Aorta (tissue), 5 donors: ENCODE data around the gene RUNX1. TPM values are rescaled to one million over a fixed set of nuclear protein-coding genes. Genes with fewer than 3 reads are reported as not detected.

Experiments used
- ATAC-seq: fragments of 200-7000 bp; cut with Tn5 transposase; one replicate; pipeline ENCODE4 v1.9.1; 2022; ENCODE audit warnings: moderate library complexity; ENCODE audit not compliant: low FRiP score
- DNase-seq, 2 donors: peaks; one replicate each; pipeline ENCODE4 v3.0.0-alpha.2; 2020
- H3K27ac ChIP-seq, 2 donors: one replicate each; pipeline ENCODE4 v1.5.1; 2013; ENCODE audit warnings: low read length in 2 of 2, mild to moderate bottlenecking in 2 of 2, moderate library complexity in 2 of 2, control low read depth in 1 of 2, inconsistent platforms in 1 of 2, low read depth in 1 of 2
- H3K27me3 ChIP-seq, 2 donors: one replicate each; pipeline ENCODE4 v1.6.1; 2013; ENCODE audit warnings: control low read depth in 1 of 2, low read length in 1 of 2, mild to moderate bottlenecking in 1 of 2, moderate library complexity in 1 of 2; ENCODE audit not compliant: insufficient read depth in 2 of 2, control insufficient read depth in 1 of 2
- H3K36me3 ChIP-seq, 2 donors: one replicate each; pipeline ENCODE4 v1.6.1; 2013; ENCODE audit warnings: control low read depth in 1 of 2, low read length in 1 of 2, mild to moderate bottlenecking in 1 of 2; ENCODE audit not compliant: insufficient read depth in 2 of 2, control insufficient read depth in 1 of 2
- H3K4me1 ChIP-seq, 2 donors: one replicate each; pipeline ENCODE4 v1.6.1; 2013; ENCODE audit warnings: low read length in 2 of 2, control low read depth in 1 of 2, mild to moderate bottlenecking in 1 of 2, moderate library complexity in 1 of 2; ENCODE audit not compliant: insufficient read depth in 2 of 2, control insufficient read depth in 1 of 2
- H3K4me3 ChIP-seq, 2 donors: one replicate each; pipeline ENCODE4 v1.5.1; 2013; ENCODE audit warnings: low read length in 2 of 2, control low read depth in 1 of 2, mild to moderate bottlenecking in 1 of 2
- H3K9me3 ChIP-seq: one replicate; pipeline ENCODE4 v1.6.1; 2013; ENCODE audit warnings: mild to moderate bottlenecking, low read length; ENCODE audit not compliant: control insufficient read depth
- WGBS, 2 donors: extraction: QIAGEN DNeasy Blood & Tissue Kit; methylation state at CpG; one replicate each; pipeline ENCODE4 v1.1.7; 2013; 5-methylcytosine and 5-hydroxymethylcytosine counted together
- intact Hi-C, 2 donors: fragments of 100-400 bp; cut with DNase I; formaldehyde crosslinking; loops; one replicate each; pipeline versions ENCODE4 v1.14.2 to v1.15.0; 2022
- polyA plus RNA-seq, 2 donors: library from polyadenylated mRNA; stranded (reverse); fragments of 200-250 nt; gene quantifications; one replicate each; pipeline ENCODE4 v1.2.3, GENCODE V29; 2013
- total RNA-seq, 2 donors: library from RNA; stranded (reverse); fragmentation: NEBNext Ultra II Directional; extraction: Animal tissue kit (Norgen Biotek cat#: 25700); gene quantifications; one replicate each; pipeline ENCODE4 v1.2.1, GENCODE V29; 2021
- donor health status: healthy with polysubstance abuse.
- donor health status: Bipolar disorder and iron deficiency.
- donor health status: DM: no; HTN: no; CAD: no.
- donor health status: DM: no; HTN: no; CAD: no.
- donor health status: DM: yes; HTN: yes; CAD: no.

Gene RUNX1
- total and polyA plus RNA-seq, 4 donors, result 2.9 to 128 (median 31.6) TPM

DNA sequence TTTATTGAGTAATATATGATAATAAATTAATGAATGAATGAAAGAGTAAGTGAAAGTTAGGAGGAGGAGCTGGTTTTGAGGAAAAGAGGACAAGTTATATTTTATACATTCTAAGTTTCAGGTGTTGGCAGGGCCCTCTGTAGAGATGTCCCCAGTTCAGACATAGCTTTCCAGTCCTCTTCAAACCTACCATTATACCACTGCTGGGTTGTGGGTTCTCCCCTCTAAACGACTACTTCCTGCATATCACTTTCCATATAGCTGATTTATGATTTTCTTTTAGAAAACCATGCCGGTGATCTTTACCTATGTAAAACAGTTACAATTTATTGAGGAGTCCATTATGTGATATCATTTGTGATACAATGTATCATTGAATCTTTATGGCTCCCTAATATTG is 116.9 kb downstream of the RUNX1 start:
- no peak overlapping the region for H3K27ac ChIP-seq
- no peak overlapping the region for H3K4me3 ChIP-seq
- H3K27me3 ChIP-seq, result peaks cover 0 to 1% of the 10 kb centered on the region in 2 donors
- H3K9me3 ChIP-seq, result no peaks in the 10 kb centered on the region
- H3K4me1 ChIP-seq, result no peaks in the 10 kb centered on the region
- 75 to 79% methylated on average over 2 of the region's 2 CpGs for WGBS, 2 donors
- DNase-seq, result no peak
- intact Hi-C loops, result no loop called here
- H3K36me3 ChIP-seq, result no peaks in the 10 kb centered on the region
- ATAC-seq, result no peak

DNA sequence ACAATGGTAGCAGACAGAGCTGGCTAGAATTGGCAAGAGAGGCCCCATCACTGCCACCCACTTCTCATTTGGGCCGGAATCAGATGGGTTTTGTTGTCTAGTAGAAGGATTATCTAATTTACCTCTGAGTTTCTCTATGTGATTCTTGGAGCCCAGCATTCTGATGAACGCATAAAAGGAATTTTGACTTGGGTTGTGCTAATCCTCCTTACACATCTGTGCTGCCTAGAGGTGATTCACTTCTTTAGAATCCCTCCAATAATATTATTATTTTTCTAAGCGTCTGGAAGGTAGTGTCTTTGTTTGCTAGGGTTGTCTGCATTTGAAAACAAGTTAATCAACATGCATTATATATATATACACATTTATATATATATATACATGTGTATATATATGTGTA is 118.1 kb downstream of the RUNX1 start:
- Histone ChIP-seq H3K36me3 (no peaks in the 10 kb centered on the region), H3K4me3 (no peak overlapping the region), H3K9me3 (no peaks in the 10 kb centered on the region), H3K27me3 (peaks cover 0 to 1% of the 10 kb centered on the region in 2 donors), H3K4me1 (no peaks in the 10 kb centered on the region), H3K27ac (no peak overlapping the region)
- WGBS, 2 donors, result 25 to 26% methylated on average over 3 of the region's 3 CpGs
- DNase-seq (no peak), ATAC-seq (no peak)
- intact Hi-C loops, result no loop called here

DNA sequence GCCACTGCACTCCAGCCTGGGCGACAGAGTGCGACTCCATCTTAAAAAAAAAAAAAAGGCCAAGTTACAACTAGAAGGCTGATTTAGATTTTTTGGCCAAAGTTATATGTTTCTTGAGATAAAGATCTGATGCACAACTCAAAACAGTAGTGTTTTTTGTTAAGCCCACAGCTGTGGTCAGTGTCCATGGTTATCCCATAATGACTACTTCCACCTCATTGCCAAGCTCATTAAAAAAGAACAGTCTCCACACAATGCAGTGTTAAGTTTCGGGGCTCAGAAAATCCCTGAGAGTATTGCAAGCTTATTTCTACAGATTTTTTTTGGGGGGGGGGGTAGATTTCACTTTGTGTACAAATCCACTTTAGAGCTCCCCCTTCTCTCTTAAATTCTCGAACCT is 120.5 kb downstream of the RUNX1 start:
- no peak overlapping the region for H3K4me3 ChIP-seq
- no peaks in the 10 kb centered on the region for H3K36me3 ChIP-seq
- H3K27me3 ChIP-seq, result no peaks in the 10 kb centered on the region
- 85 to 91% methylated on average over 4 of the region's 4 CpGs for WGBS, 2 donors
- intact Hi-C loops, result loop anchor here in 1 of 2 donors (2.0 kb wide), 1 partner anchor 20 kb away; no protein-coding TSS in a partner anchor
- H3K4me1 ChIP-seq, result no peaks in the 10 kb centered on the region
- ATAC-seq, result no peak
- no peaks in the 10 kb centered on the region for H3K9me3 ChIP-seq
- DNase-seq, result no peak
- no peak overlapping the region for H3K27ac ChIP-seq

DNA sequence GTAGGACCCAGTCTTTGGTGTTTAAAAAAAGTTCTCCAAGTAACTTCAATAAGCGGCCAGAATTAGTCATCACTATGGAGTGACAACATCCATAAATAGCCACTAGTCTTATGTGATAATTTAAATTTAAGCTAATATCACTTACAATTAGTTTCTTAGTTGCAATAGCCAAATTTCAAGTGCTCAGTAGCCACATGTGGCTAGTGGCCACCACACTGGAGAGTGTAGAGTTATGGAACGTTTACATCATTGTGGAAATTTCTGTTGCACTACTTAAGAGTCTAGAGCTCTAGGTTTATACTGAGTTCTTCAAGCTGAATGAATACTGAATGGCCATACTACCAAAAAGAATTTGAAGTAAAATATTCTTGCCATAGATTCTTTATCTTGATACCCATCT is 121.1 kb downstream of the RUNX1 start:
- ATAC-seq (no peak), DNase-seq (no peak)
- Histone ChIP-seq H3K27ac (no peak overlapping the region), H3K4me3 (no peak overlapping the region), H3K27me3 (no peaks in the 10 kb centered on the region), H3K36me3 (no peaks in the 10 kb centered on the region), H3K9me3 (no peaks in the 10 kb centered on the region), H3K4me1 (no peaks in the 10 kb centered on the region)
- WGBS, 2 donors, result 67 to 69% methylated on average over 2 of the region's 2 CpGs
- intact Hi-C loops, result loop anchor here in 1 of 2 donors (2.0 kb wide), 1 partner anchor 19 kb away; no protein-coding TSS in a partner anchor

DNA sequence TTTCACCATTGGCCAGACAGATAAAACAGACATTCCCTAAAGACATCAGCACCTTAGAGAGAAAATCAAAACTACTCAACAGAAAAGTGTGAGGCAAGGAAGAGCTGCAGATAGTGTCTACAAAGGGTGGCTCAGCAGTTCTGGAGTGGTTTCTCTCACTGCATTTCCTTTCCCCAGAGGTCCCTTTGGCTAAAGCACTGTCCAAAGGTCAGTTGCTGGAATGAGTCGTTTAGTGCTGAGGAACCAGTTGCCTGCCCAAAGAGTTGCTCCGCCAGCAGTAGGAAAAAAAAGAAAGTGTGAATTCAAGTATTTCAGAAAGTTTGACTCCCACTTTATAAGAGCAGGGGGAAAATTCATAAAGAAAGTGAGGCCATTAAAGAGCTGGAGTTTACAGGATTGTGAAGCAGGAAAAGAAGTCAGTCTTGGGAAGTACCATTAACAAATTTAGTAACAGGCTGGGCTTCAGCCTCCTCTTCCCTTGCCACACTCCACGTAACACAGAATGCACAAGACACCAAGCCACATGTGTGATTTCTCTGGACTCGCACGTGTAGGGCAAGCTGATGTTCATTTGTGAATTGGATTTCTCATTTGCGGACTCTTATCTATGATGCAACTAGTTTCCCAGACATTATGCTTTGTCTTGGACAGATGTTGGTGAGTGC is 122.2 kb downstream of the RUNX1 start:
- intact Hi-C loops, result no loop called here
- H3K9me3 ChIP-seq, result no peaks in the 10 kb centered on the region
- DNase-seq, result no peak
- ATAC-seq, result no peak
- H3K27ac ChIP-seq, result no peak overlapping the region
- H3K4me3 ChIP-seq, result no peak overlapping the region
- WGBS, 2 donors, result 52 to 58% methylated on average over 6 of the region's 6 CpGs
- no peaks in the 10 kb centered on the region for H3K4me1 ChIP-seq
- H3K36me3 ChIP-seq, result no peaks in the 10 kb centered on the region
- H3K27me3 ChIP-seq, result no peaks in the 10 kb centered on the region

DNA sequence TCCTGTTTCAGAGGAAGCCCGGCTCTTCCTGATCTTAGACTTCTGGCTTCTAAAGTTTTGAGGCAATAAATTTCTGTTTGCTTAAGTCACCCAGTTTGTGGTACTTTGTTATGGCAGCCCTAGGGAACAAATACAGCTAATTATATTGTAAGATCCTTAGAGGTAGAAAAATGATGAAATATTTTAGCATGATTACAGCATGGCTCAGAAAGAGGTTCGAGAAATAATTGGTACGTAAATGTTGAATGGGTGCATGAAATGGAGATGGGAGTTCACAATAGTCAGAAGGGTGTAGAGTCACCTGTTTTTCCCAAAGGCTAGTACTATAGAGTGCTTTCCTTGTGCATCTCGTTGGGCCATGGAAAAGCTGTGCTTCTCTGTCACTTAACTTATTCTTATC is 123.5 kb downstream of the RUNX1 start:
- Histone ChIP-seq H3K27ac (no peak overlapping the region), H3K4me1 (no peaks in the 10 kb centered on the region), H3K27me3 (no peaks in the 10 kb centered on the region), H3K36me3 (no peaks in the 10 kb centered on the region), H3K9me3 (no peaks in the 10 kb centered on the region), H3K4me3 (no peak overlapping the region)
- 73 to 82% methylated on average over 4 of the region's 4 CpGs for WGBS, 2 donors
- intact Hi-C loops, result no loop called here
- ATAC-seq (no peak), DNase-seq (no peak)

DNA sequence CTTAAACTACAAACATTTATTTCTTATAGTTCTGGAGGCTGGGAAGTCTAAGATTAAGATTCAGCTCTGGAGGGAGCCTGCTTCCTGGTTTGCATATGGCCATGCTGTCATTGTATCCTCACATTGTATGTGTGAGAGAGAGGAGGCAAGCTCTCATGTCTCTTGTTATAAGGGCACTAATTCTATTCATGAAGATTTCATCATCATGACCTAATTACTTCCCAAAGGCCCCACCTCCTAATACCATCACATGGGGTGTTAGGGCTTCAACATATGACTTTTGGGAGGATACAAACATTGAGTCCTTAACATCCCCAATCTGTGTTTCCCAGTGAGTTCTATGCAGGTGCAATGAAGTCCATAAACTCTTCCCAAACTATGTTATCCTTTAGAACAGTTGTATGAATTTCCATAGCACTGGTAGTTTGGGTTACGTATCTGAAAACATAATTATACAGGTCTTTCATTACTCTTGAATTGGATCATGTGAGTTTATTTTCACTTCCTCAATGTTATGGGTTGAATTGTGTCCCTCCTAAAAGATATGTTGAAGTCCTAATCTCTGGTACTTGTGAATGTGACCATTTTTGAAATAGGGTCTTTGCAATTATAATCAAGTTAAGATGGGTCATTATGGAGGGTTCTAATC is 124.2 kb downstream of the RUNX1 start:
- H3K4me3 ChIP-seq, result no peak overlapping the region
- 88 to 92% methylated on average over 1 of the region's 1 CpG for WGBS, 2 donors
- ATAC-seq (no peak), DNase-seq (no peak)
- no peaks in the 10 kb centered on the region for H3K27me3 ChIP-seq
- H3K36me3 ChIP-seq, result no peaks in the 10 kb centered on the region
- H3K27ac ChIP-seq, result no peak overlapping the region
- no peaks in the 10 kb centered on the region for H3K4me1 ChIP-seq
- intact Hi-C loops, result no loop called here
- no peaks in the 10 kb centered on the region for H3K9me3 ChIP-seq

DNA sequence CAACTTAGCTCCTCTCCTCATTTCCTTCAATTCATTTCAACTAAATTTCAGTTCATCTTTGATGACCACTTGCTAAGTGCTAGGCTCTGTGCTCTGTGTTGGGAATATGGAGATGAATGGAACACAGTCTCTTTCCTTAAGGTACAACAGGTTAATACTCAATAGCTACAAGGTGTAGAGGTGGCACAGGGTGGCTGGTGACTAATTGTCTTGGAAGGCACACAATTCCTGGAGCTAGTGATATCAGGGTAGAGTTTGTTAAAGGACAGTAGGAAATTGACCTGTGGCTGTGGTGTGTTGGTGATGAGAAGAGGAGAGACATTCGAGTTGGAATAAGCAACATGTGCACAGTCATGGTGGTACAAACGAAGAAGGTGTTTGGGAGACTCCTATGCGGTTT is 124.9 kb downstream of the RUNX1 start:
- Histone ChIP-seq H3K27me3 (no peaks in the 10 kb centered on the region), H3K4me1 (no peaks in the 10 kb centered on the region), H3K36me3 (no peaks in the 10 kb centered on the region), H3K27ac (no peak overlapping the region), H3K9me3 (no peaks in the 10 kb centered on the region), H3K4me3 (no peak overlapping the region)
- intact Hi-C loops, result no loop called here
- WGBS, 2 donors, result 88 to 89% methylated on average over 3 of the region's 3 CpGs
- ATAC-seq (no peak), DNase-seq (no peak)

DNA sequence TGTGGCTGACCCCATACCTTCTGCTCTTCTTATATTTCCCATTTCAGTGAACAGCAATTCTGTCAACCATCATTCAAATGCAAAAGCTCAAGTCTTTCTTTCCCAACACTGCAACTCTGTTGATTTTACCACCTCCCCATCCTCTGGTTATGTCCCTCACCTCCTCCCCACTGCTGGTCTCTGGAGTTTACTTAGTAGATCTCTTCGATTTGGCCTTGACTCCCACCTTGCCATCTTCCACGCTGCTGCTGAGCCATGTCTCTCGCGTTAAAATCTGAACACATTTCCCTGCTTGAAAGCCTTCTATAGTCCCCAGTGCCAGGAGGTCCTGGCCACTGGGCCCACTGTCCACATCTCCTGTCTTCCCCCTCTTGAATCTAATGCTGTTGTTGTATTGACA is 125.5 kb downstream of the RUNX1 start:
- Histone ChIP-seq H3K4me1 (no peaks in the 10 kb centered on the region), H3K9me3 (no peaks in the 10 kb centered on the region), H3K36me3 (no peaks in the 10 kb centered on the region), H3K27me3 (no peaks in the 10 kb centered on the region), H3K4me3 (no peak overlapping the region), H3K27ac (no peak overlapping the region)
- WGBS, 2 donors, result 91 to 92% methylated on average over 4 of the region's 4 CpGs
- ATAC-seq (no peak), DNase-seq (no peak)
- intact Hi-C loops, result no loop called here
